RCC 7860 (cell line): ENCODE measurements around the gene MMAB.
"Not testable (repeated sequence)": the region's sequence is repeated elsewhere in the genome, so short reads cannot be mapped to it uniquely, and the experiment has no call there.

ENCODE experiments used
- DNase-seq: peaks from one replicate; pipeline ENCODE4 v3.0.0-alpha.2; 2015; ENCODE audit warnings: low spot score
- FAIRE-seq: peaks from 2 replicates; lab custom pipeline; 2012; peaks lifted over from hg19 to GRCh38; lab: Jason Lieb, UNC

MMAB gene

DNA sequence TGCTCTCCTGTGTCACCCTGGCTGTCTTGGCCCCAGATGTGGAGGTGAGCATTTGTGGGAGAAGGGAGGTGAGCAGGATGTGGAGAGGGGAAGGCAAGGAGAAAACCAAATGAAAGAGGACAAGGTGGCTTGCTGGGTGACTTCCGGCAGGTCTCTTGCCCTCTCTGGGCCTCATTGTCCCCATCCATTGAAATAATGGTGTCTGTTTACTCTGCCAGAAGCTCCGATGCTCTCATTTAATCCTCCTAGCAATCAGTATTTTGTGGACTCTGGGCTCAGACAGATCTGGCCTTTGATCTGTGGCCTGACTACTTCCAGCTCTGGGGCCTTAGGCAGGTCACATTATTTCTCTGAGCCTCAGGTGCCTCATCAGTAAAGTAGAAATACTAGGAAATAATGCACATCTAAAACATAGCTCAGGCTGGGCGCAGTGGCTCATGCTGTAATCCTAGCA lies 30.9 kb upstream of the MMAB start:
- DNase-seq (no peak), FAIRE-seq (no peak)

DNA sequence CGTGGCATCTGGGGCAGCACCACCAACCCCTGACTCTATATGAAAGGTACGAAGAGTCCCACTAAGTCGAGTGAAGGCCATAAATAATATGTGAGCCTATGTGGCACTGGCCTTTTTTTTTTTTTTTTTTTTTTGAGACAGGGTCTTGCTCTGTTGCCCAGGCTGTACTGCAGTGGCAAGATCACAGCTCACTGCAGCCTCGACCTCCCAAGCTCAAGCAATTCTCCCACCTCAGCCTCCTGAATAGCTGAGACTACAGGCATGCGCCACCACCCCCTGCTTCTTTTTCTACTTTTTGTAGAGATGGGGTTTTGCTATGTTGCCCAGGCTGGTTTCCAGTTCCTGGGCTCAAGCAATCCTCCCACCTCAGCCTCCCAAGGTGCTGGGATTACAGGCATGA lies 28.8 kb upstream of the MMAB start:
- DNase-seq, FAIRE-seq: not testable (repeated sequence)

DNA sequence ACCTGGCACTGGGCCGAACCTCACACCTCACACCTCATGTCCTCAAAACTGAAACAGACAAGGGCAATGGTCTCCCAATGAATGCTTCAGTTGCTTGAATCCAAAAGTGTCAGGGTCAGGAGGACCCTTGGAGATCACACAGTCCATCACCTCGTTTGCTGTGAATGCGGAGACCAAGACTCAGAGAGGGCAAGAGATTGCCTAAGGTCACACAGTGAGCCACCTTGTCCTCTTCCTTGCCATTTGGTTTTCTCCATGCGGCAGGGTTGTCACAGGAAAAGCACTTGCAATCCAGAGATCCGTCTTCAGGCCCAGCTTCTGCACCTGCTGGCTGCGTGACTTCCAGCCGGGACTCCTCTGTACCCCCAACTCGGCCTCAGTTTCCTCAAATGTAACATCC lies 28.3 kb upstream of the MMAB start:
- DNase-seq (no peak), FAIRE-seq (no peak)

DNA sequence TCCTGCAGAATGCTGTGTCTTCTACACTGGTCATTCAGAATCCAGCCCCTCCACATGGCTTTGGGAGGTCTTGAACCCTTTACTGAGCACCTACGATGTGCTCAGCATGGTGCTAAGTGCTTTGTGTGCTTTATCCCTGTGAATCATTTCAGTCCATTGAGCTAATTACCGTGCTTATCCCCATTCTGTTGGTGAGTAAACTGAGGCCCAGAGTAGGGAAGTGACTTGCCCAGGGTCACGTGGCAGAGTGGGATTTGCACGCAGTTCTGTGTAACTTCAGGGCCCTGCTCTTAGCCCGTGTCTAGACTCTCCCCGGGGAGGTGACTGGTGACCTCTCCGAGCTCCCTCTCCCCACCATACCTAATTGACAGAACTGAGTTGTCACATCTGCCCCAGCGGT lies 27.7 kb upstream of the MMAB start:
- DNase-seq, result no peak
- no peak for FAIRE-seq

DNA sequence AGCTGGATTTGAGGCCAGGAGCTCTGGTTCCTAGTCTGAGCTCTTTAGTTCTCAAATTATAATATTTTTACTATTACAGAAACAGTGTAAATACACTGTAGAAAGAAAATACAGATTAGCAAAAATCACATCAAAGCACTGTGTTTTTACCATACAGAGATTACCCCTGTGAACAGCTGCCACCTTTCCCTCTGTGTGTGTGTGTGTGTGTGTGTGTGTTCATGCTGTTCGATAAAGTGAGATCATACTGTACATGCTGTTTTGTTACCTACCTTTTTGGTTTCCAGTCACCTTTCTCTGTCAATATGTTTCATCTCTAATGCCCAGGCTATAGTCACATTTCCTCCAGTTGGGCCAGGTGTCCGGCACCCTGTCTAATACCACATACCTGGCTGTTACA lies 27.2 kb upstream of the MMAB start:
- DNase-seq (no peak), FAIRE-seq (no peak)

DNA sequence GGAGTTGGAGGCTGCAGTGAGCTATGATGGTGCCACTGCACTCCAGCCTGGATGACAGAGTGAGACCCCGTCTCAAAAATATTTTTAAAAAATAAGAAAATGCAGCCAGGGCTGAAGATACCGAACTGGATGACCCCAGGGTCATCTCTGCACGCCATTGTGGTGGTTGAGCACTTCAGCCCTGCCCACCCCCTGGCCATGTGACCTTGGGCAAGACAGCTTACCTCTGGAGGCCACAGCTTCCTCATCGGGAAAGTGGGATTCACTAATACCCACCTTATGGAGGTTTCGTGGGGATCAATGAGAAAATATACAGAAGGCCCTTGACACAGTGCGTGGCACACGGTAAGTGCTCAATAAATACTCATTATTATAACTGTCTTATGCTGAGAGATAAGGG lies 25.8 kb upstream of the MMAB start:
- FAIRE-seq (no peak), DNase-seq (no peak)

DNA sequence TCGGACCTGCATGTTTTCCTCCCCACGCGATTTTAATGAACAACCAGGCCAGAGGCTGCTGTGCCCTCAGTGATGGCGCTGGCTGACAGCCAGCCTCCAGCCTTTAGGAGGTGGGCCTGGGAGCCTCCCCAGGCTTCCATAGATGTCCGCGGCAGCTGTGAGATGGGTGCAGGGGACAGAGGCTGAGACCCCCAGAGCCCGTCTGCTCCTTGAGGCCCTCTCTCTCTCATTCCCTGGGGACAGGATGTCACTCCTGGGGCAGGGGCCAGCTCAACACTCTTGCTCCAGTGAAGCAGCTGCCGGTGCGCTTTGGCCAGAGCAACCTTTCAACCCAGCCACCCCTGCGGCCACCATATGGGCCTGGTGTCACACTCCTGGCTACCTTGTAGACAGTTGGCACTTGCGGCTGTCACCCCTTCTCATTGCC lies 25.1 kb upstream of the MMAB start:
- FAIRE-seq (no peak), DNase-seq (no peak)

DNA sequence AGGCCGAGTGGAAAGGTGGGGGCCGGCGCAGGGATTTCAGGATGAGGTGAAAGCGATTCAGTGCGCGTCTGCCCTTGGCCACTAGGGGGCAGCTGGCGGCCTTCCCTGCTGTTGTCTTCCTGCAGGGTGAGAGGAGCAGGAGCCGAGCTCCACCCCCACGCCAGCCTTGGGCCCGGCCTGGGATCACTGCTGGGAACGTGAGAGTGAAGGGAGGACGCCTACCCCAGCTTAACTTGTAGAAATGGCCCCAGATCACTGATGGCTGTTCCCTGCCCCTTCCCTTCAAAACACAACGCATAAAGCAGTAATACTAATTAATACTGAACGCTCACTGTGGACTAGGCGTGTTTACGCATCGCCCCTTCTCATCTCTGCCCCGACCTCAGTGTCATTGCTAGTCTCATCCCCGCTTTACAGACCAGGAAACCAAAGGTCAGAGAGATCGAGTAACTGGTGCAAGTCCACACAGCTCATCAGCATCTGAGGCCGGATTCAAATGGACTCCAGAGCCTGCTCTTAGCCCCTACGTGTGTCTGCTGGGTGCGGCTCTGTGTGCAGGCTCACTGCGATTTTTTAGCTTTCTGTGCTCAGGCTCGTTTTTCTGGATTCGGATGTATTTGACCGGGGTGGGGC lies 24.6 kb upstream of the MMAB start:
- peak; percentile 57 for DNase-seq
- no peak for FAIRE-seq

DNA sequence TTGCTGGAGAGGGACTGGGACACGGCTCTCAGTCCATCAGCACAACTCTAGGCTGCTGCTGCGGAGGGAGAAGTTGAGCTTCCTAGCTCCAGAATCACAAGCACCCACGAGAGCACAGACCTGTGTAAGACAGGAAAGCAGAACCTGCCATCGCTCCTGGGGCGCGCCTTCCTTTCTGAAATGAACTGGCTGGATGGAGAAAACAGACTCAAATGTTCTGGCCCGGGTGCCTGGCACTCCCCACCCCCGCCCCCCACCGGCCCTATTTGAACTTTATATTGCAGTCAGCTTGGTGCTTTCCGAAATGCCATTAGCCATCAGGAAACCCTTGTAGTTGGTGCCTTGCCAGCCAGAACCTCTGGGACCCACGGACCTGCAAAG lies 24.1 kb upstream of the MMAB start:
- DNase-seq (no peak), FAIRE-seq (no peak)

DNA sequence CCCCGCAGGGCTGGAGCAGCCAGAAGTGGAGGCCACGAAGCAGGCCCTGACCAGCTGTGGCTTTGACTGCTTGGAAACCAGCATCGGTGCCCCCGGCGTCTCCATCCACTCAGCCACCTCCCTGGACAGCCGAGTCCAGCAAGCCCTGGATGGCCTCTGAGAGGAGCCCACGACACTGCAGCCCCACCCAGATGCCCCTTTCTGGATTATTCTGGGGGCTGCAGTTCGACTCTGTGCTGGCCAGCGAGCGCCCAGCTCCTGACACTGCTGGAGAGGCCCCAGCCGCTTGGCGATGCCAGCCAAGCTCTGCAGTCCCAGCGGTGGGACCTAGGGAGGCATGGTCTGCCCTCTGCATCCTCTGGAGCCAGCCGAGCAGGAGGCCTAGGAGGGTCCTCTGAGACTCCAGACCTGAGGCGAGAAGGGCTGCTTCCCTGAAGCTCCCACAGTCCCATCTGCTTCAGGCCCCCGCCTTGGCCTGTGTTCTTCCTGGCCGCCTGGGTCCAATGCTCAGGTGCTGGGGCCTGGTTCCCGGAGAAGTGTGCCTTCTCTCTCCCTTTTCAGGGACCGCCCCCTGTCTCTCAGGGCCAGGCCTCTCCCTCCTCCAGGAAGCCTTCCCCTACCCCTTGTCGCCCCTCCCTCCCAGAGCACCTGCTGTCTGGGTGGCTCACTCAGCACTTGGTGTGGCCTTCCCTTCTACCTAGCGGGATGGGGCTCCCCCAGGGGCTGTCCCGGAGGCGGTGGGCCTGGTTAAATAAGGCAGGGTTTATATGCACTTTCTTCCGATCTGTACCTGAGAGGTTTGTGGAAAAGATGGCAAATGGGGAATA lies 23.3 kb upstream of the MMAB start:
- DNase-seq (no peak), FAIRE-seq (no peak)

DNA sequence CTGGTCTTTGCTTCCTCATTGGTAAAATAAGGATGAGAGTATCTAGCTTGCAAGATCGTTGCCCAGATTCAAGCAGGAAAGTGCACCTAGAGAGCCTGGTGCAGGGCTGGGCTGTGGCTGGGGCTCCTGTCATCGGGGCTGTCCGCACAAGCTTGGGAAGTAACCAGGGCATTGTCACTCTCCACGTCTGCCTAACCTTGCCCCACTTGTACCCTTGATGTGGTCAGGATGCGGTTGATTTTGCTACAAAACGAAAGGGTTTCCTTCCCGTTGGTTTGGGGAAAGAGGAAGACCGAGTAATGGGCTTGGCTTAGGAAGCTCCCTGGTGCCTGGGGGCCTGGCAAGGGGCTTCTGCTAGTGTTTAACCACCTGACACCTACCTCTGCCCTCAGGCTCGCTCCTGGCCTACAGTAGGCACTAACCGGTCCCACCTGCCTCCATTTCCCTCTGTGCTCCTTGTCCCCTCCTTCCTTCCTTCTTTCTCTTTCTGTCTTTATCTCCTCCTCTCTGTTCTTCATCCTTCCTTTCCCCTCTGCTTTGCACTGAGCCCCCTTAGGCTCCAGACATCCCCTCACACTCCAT lies 22.1 kb upstream of the MMAB start:
- FAIRE-seq (no peak), DNase-seq (no peak)

DNA sequence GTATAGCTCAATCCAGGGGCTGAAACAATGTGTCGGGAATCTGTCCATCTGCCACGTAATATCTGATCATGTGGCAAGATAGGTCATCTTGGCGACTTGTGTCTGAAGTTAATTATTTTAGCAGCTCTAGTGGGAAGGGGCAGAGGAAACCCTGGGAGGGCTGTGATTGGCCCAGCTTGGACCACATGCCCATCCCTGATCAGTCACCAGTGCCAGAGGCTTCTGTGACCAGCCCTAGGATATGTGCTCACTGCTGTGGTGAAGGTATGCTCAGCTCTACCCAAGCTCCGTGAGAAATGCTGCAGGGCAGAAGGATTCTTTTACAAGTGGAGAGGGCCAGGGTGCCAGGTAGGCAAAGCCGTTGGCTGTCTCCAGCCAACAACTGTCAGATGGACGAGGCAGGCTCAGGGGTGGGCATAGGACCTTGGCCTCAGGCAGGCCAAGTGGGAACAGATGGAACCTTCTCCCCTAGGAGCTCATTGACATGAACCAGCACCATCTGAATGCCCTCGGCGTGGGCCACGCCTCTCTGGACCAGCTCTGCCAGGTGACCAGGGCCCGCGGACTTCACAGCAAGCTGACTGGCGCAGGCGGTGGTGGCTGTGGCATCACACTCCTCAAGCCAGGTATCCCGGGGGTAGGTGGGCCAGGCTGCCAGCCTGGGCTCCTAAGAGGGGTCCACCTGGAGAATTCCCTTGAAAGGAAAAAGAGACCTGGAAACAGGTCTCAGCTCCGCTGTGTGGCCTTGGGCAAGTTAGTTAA lies 21.4 kb upstream of the MMAB start:
- no peak for FAIRE-seq
- no peak for DNase-seq

DNA sequence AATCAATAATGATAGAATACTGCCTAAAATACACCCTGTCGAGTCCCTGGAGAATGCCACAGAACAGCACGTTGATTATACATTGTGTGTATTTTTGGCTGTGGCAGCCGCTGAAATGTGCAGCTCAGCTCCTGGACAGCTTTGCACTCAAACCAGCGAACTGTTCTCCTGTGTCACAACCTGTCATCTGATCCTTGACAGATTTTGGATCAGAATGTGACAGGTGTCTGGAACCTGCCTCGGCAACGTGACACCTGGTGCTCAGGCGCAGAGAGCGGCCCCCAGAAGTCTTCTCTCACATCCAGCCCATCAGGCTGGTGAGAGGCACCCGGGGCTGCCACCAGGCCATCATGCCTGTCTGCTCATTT lies 19.6 kb upstream of the MMAB start:
- no peak for FAIRE-seq

DNA sequence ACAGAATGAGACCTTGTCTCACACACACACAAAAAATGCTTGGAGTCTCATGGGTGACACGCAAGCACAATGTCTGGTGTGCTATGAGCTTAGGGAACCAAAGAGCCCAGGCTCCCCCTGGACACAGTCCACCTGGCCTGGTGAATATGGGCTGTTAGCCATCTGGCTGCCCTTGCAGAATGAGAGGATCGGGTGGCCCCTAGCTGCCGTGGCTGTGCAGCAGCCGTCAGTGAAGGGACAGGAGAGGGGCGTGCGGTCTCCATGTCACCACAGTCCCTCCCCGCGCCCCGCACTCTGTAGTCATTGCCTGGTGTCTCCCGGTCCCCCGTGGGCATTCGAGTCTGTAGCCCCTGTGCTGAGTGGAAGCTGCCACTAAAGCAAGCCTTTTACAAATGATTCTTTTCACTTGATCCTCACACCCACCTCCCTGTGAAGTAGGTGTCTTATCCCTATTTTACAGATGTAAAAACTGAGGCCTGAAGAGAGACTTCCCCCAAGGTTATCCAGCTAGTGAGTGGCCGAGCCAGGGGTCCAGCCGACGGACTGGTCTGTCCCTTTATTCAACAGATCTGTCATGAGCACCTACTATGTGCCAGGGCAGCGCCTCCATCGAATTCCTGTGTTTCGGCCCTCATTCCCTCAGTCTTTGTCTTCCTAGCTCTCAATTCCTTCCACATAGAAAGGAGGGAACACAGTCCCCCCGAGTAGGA lies 19.0 kb upstream of the MMAB start:
- no peak for FAIRE-seq
- DNase-seq, result no peak

More for the DNA sequence above, 19.6 kb upstream of the MMAB start:
- DNase-seq, result no peak

DNA sequence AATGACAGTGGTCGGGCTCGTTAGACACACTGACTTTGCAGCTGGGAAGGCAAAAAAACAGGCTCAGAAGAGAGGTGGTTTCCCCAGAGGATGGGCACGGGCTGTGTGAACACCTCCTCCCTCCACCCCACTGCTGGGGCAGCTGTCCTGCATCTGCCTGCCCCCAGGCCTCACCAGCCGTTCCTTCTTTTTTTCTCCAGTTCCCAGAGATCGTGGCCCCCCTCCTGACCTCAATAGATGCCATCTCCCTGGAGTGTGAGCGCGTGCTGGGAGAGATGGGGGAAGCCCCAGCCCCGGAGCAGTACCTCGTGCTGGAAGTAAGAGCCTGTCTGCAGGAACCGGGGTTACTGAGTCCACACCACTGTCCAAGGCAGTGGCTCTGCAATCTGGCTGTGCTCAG lies 17.7 kb upstream of the MMAB start:
- DNase-seq (no peak), FAIRE-seq (no peak)

DNA sequence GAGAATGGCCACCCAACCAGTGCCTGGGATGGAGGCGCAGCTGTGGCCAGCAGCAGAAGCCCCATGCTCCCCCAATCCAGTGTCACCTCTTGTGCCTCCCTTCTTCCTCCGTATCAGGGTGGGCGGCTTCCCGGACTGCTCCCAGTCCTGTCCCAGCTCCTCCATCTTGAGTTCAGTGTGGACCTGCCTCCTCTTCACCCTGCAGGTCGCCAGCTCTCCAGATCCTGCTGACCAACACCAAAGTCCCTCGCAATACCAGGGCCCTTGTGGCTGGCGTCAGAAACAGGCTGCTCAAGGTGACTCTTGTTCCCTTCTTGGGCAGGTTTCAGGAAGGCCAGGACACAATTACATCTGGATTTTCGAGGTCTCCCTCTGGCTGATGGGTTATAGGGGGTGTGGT lies 17.3 kb upstream of the MMAB start:
- no peak for DNase-seq
- no peak for FAIRE-seq

DNA sequence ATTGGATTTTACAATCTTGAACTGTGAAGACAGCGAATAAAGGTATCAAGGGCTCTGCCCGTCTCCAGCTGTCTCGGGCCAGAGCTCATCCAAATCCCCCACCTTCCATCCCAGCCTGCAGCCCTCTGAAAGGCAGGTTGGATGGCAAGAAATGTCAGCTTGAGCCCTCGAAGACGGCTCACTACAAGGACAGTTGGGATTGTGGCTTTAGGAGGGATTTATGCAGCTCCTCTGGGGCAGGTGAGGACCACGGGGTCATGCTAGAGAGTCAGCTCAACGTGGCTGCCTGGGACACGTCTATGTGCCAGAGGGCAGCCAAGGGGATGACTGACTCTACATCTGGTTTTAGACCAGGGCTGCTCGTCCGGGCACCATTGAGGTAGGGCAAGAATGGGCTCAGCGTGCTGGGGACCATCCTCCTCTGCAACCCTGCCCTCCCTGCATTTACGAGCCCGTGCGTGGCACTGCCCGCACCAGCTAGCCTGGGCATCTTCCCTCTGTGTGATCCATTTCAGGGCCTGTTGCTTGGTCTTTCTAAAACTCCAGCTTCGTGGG lies 16.5 kb upstream of the MMAB start:
- no peak for FAIRE-seq
- no peak for DNase-seq

DNA sequence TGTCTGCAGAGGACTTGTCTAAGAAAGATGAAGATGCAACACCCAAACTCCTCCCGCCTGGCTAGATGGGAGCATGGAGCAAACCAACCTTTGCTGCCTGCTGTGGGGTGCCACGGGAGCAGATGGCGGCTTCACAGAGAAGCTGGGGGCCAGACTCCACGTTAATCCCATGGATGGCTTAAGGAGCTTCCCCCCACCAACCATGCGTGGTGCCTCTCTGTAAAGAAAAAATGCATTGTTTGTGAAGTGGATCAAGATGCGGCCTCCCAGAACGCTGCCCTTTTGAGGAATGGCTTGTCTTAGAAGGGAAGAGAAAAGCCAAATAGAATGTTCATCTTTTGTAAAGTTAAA lies 15.9 kb upstream of the MMAB start:
- DNase-seq (no peak), FAIRE-seq (no peak)

DNA sequence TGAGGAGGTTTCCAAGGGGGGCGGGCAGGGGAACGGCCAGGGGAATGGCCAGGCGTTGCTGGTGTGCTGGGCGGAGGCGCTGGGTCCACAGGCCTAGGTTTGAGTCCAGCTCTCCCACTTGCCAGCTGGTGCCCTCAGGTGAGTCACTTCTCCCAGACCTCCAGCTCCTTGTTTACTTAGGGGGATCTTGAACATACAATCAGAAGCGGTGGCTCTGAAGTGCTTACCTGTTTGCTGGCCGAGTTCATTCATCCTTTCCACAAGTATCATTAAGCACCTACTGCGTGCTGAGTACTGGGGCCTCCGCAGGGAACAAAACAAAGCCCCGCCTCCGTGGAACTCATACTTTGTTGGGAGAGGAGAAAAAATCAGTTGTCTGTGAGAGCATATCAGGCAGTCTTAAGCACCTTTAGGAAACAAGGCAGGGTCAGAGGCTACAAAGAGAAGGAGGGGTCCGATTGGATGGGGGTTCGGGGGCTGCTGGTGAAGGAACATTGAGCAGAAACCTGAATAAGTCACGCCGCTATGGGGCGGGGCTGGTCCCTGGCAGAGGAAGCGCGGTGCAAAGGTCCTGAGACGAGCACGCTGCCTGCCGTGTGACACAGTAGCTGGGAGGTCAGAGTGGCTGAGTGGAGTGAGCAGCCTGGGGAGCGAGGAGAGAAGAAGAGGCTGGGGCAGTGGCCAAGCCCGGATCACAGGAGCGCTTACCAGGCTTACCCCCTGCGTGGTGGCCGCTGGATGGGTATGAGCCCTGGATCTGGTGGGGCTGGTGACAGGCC lies 15.3 kb upstream of the MMAB start:
- DNase-seq (no peak), FAIRE-seq (no peak)

DNA sequence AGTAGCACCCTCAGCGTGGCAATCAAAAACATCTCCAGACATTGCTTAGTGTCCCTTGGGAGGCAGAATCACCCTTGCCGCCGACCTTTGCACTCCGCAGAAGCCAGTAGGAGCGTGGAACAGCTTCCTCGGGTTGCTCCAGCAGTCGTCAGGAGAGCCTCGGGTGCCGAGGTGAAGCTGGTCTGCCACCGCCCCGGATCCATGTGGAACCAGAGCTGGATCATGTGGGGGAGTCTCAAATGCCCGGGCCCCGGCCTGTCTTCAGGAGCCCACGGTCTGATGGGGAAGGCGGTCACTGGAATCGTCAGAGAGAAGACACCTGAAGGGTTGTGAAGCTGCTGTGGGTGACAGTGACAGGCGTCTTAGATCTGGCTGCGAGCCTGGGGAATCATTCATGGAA lies 14.6 kb upstream of the MMAB start:
- no peak for FAIRE-seq

More for the DNA sequence above, 14.6 kb upstream of the MMAB start:
- DNase-seq, result no peak
